ENCODE measurements around the gene R3HCC1L.

Gene R3HCC1L

GRCh38 chr10:98231417-98231816 is 97.0 kb downstream of the R3HCC1L start:
- peaks cover 19% of the 10 kb centered on the region; the same call in 1 of the 2 replicates for H3K79me2 ChIP-seq (ENCODE audit: insufficient read depth, low read length)
- no peaks in the 10 kb centered on the region for H4K20me1 ChIP-seq (ENCODE audit: insufficient read depth, low read length, poor library complexity, severe bottlenecking)
- peaks cover 40% of the 10 kb centered on the region for H3K36me3 ChIP-seq (ENCODE audit: insufficient read depth, low read length)
- no peaks in the 10 kb centered on the region for H3F3A ChIP-seq (ENCODE audit: low read depth)
- H3K4me1 ChIP-seq (ENCODE audit: insufficient read depth, low read length, poor library complexity, severe bottlenecking): peaks cover 10% of the 10 kb centered on the region
- H3K9me2 ChIP-seq (replicated peaks; ENCODE audit: low read depth, low read length): no peaks in the 10 kb centered on the region
- H3K4me2 ChIP-seq (ENCODE audit: low read depth, low read length, poor library complexity, severe bottlenecking): no peak overlapping the region
- peaks cover 9% of the 10 kb centered on the region for H3K9me3 ChIP-seq (ENCODE audit: insufficient read depth, low read depth, low read length)
- no peak overlapping the region for H2AFZ ChIP-seq (ENCODE audit: low read length)
- no peaks in the 10 kb centered on the region for H3K27me3 ChIP-seq (ENCODE audit: insufficient read depth, low read length, poor library complexity, severe bottlenecking)
- no peak overlapping the region for H3K4me3 ChIP-seq (ENCODE audit: low read length, poor library complexity, severe bottlenecking)
- no peak for TF ChIP-seq EZH2phosphoT487 (IDR thresholded peaks at IDR 0.05; ENCODE audit: borderline replicate concordance)
- no peak for TF ChIP-seq CTCF (conservative IDR thresholded peaks at IDR 0.05; ENCODE audit: low read length)
- no peak overlapping the region for H3K9ac ChIP-seq (ENCODE audit: low read depth, low read length, poor library complexity, severe bottlenecking)

- Histone ChIP-seq H3K36me3 (ENCODE audit: insufficient read depth, low read length) (peaks cover 57% of the 10 kb centered on the region), H3F3A (ENCODE audit: low read depth) (0 out of 2 replicates have a peak, but pooled peaks cover 8% of the 10 kb centered on the region), H3K79me2 (ENCODE audit: insufficient read depth, low read length) (peaks cover 9% of the 10 kb centered on the region; the same call in 1 of the 2 replicates), H3K4me2 (ENCODE audit: low read depth, low read length, poor library complexity, severe bottlenecking) (no peak overlapping the region), H3K4me3 (ENCODE audit: low read length, poor library complexity, severe bottlenecking) (no peak overlapping the region), H3K27me3 (ENCODE audit: insufficient read depth, low read length, poor library complexity, severe bottlenecking) (no peaks in the 10 kb centered on the region), H2AFZ (ENCODE audit: low read length) (no peak overlapping the region), H4K20me1 (ENCODE audit: insufficient read depth, low read length, poor library complexity, severe bottlenecking) (no peaks in the 10 kb centered on the region), H3K9me3 (ENCODE audit: insufficient read depth, low read depth, low read length) (no peaks in the 10 kb centered on the region), H3K9ac (ENCODE audit: low read depth, low read length, poor library complexity, severe bottlenecking) (no peak overlapping the region), H3K9me2 (replicated peaks; ENCODE audit: low read depth, low read length) (no peaks in the 10 kb centered on the region), H3K4me1 (ENCODE audit: insufficient read depth, low read length, poor library complexity, severe bottlenecking) (peaks cover 24% of the 10 kb centered on the region)
- TF ChIP-seq CTCF (conservative IDR thresholded peaks at IDR 0.05; ENCODE audit: low read length) (no peak), EZH2phosphoT487 (IDR thresholded peaks at IDR 0.05; ENCODE audit: borderline replicate concordance) (no peak)
Observed at GRCh38 chr10:98235846-98236245, 101.4 kb downstream of the R3HCC1L start.

- H3K4me2 ChIP-seq (ENCODE audit: low read depth, low read length, poor library complexity, severe bottlenecking): no peak overlapping the region
- TF ChIP-seq CTCF (conservative IDR thresholded peaks at IDR 0.05; ENCODE audit: low read length) (no peak), EZH2phosphoT487 (IDR thresholded peaks at IDR 0.05; ENCODE audit: borderline replicate concordance) (no peak)
- no peaks in the 10 kb centered on the region for H3K9me3 ChIP-seq (ENCODE audit: insufficient read depth, low read depth, low read length)
- H3K9ac ChIP-seq (ENCODE audit: low read depth, low read length, poor library complexity, severe bottlenecking): no peak overlapping the region
- H3K27me3 ChIP-seq (ENCODE audit: insufficient read depth, low read length, poor library complexity, severe bottlenecking): no peaks in the 10 kb centered on the region
- 0 out of 2 replicates have a peak, but pooled peaks cover 8% of the 10 kb centered on the region for H3F3A ChIP-seq (ENCODE audit: low read depth)
- no peak overlapping the region for H3K4me3 ChIP-seq (ENCODE audit: low read length, poor library complexity, severe bottlenecking)
- peaks cover 49% of the 10 kb centered on the region for H3K36me3 ChIP-seq (ENCODE audit: insufficient read depth, low read length)
- H3K79me2 ChIP-seq (ENCODE audit: insufficient read depth, low read length): no peaks in the 10 kb centered on the region
- no peak overlapping the region for H2AFZ ChIP-seq (ENCODE audit: low read length)
- H3K4me1 ChIP-seq (ENCODE audit: insufficient read depth, low read length, poor library complexity, severe bottlenecking): peaks cover 24% of the 10 kb centered on the region
- H3K9me2 ChIP-seq (replicated peaks; ENCODE audit: low read depth, low read length): no peaks in the 10 kb centered on the region
- no peaks in the 10 kb centered on the region for H4K20me1 ChIP-seq (ENCODE audit: insufficient read depth, low read length, poor library complexity, severe bottlenecking)
Observed at GRCh38 chr10:98236862-98237261, 102.4 kb downstream of the R3HCC1L start.
